DMS53 (cell line): ENCODE measurements around the gene CDIP1.

Experiments used
- DNase-seq: peaks from one replicate; lab custom pipeline; 2025; lab: John Stamatoyannopoulos, UW

CDIP1 gene

DNA sequence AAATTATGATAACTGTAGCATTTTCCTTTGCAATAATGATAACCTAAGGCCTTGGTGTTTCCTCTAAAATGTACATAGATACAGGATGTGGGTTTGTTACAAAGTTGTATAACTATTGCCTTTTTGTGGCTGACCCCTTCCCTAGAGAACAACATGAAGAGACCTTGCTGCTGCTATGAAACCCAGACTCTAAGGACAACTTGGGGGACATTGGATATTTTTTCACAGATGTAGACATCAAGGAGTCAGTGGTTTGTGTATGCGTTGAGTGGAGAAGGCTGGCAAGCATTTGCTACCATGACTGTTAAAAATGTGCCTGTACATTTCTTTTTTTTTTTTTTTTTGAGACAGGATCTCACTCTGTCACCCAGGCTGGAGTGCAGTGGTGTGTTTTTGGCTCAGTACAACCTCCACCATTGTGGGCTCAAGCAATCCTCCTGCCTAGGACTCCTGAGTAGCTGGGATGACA lies 50.0 kb downstream of the CDIP1 start:
- no peak for DNase-seq

GRCh38 chr16:4487955-4488498 lies 50.5 kb downstream of the CDIP1 start:
- DNase-seq = no peak

DNA sequence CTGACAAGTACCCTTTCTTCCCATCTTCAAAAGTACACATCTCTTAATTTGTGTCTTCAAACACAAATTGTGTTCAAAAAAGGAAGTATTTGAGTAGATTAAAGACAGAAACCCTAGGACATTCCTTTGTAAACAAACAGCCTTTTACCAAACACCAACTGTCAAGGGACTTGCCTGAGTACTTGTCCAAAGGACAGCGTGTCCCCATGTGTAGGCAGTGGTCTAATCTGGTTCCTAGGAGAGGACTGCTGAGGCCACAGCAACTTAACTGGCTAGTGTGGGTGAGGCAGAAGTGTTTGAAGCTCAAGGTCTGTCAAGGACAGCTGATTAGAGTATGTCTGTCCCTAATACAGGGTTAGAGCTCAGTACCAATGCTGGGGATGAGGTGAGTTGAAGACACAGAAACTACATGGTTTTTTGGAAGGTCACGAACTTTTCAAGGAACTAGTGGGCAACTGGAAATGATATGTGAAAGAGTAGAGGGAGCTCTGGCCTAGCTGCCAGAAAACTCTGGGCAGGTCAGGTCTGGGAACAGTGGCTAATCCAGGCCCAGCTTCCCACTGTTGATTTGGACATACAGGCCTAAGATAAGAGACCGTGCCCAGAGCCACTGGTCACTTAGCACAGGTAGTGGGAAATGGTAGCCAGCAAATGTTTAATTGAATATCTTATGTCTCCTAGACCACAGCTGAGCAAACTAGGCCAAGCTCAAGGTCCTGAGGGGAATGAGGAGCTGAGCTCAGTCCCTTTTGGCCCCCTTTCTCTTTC lies 52.3 kb downstream of the CDIP1 start:
- no peak for DNase-seq

GRCh38 chr16:4481963-4482362 lies 56.6 kb downstream of the CDIP1 start:
- no peak for DNase-seq

- peak; percentile 27 for DNase-seq
Observed at GRCh38 chr16:4481526-4481925, 57.0 kb downstream of the CDIP1 start.

DNA sequence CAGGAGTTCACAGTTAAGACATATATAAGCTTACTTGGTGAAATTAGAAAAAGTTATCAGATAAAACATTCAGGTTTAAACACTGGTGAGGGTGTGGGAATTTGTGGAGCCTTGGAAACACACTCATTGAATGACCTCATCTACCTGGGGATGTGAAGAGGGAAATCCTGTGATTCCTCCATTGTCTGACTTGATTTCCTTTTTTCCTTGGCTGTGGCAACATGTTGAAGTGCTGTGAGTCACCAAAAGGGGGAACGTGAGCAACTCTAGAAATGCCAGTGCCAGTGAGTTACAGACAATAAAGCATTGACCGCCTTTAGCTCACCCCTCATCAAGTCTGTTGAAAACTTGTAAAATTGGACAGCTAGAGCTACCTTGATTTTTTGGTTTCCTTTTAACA lies 60.6 kb downstream of the CDIP1 start:
- DNase-seq = peak; percentile 71

DNA sequence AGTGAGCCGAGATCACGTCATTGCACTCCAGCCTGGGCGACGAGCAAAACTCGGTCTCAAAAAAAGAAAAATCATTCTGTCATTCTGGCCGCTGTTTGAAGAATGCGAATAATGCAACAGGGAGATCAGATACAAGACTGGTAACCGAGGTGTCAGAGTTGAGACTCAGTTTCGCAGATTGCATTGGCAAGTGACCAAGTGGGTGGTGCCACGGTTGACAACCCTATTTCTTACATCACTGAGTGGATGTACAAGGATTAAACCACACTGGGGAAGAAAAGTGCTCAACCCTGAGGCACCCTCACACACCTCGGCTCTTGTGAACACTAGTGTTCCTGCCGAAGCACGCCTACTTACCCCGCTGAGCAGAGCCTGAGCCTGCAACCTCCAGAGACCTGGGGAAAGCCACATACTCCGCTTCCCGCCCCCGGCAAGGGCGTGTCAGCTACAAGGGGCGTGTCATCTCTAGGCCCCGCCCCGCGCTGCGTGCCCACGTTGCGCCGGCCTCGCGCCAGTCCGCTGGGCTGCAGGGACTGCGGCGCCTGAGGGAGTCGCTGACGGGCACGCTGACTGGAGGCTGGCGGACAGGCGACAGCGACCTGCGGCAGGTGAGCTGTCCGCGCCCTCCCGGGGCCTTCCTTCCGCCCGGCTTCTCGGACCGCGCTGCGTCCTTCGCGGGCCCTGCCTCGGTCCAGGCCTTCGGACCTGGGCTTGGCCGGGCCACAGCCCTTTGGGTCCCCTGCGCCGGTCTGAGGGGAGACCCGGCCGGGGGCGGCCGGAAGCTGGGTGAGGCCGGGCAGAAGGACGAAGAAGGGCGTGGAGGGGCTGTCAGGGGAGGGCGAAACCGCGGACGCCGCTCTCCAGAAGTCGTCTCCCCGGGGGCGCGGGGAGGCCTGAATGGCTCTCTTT lies 62.4 kb downstream of the CDIP1 start, which contains the start of gene HMOX2:
TSS of gene HMOX2 (plus strand) at position 519 of the 909 bp plus-strand sequence. CDS start 29,127 bp downstream, outside the sequence.
- DNase-seq = peak; percentile 97

GRCh38 chr16:4474192-4474961 lies 64.2 kb downstream of the CDIP1 start, which contains the start of gene NMRAL1:
TSS of gene NMRAL1 (minus strand) at chr16:4474625. CDS start at chr16:4474132, 493 bp downstream.
- DNase-seq = peak; percentile 98

DNA sequence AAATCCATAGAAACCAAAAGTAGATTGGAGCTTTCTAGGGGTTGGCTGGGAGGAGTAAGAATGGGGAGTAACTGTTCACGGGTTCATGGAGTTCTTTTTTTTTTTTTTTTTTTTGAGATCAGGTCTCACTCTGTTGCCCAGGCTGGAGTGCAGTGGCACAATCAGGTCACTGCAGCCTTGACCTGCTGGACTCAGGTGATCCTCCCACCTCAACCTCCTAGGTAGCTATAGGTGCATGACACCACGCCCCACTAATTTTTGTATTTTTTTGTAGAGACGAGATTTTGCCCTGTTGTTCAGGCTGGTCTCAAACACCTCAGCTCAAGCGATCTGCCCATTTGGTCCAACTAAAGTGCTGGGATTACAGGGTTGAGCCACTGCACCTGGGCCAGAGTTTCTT lies 65.7 kb downstream of the CDIP1 start:
- peak; percentile 18 for DNase-seq

DNA sequence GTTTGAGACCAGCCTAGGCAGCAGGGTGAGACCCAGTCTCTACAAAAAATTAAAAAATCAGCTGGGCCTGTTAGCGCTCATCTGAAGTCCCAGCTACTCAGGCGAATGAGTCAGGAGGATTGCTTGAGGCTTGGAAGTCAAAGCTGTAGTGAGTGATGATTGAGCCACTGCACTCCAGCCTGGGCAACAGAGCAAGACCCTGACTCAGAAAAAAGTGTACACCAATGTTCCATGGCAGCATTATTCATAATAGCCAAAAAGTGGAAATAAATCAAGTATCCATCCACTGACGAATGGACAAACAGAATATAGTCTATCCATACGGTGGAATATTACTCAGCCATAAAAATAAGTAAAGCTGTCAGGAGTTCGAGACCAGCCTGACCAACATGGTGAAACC lies 66.7 kb downstream of the CDIP1 start:
- DNase-seq = no peak

GRCh38 chr16:4468972-4469371 lies 69.6 kb downstream of the CDIP1 start:
- no peak for DNase-seq

GRCh38 chr16:4467916-4468315 lies 70.7 kb downstream of the CDIP1 start:
- no peak for DNase-seq

DNA sequence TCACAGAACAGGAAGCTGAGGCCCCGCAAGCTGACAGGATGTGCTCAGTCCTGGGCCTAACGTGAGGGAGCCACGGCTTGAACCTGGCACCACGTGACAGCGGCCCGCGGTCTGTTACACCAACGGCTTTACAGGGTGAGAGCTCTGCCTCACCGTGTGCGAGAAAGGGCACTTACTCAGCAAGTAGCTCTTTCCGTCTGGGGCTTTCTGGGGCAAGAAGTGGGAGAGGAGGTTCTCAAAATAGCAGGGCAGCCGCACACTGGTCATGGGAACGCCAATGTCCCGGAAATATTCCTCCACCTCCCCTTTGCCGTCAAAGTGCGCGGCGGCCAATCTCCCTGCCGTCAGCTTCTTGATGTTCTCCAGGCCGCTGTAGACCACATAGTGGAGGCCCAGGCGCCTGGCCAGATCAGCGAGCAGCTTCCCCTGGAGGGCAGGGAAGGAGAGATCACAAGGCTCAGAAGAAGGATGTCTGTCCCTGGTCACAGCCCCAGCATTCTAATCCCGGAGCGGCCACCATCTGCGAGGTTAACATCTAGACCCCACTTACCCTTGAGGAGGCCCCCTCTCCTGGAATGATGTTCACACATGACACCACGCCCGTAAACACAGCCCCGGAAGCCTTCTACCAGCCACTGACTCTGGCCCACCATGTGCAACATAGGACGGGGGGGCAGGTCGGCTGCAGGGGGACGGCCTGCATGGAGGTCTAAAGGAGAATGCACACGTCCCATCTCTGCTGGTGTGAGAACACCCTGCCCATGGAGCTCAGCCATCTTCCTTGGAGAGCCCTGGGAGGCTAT lies 72.4 kb downstream of the CDIP1 start:
- no peak for DNase-seq

GRCh38 chr16:4463522-4464163 lies 74.9 kb downstream of the CDIP1 start:
- DNase-seq = no peak

GRCh38 chr16:4461250-4462085 lies 77.1 kb downstream of the CDIP1 start:
- peak; percentile 33 for DNase-seq

- DNase-seq = no peak
Observed at GRCh38 chr16:4460936-4461249, 77.7 kb downstream of the CDIP1 start.
